ENCODE results near the gene ABAT.

Gene ABAT

DNA sequence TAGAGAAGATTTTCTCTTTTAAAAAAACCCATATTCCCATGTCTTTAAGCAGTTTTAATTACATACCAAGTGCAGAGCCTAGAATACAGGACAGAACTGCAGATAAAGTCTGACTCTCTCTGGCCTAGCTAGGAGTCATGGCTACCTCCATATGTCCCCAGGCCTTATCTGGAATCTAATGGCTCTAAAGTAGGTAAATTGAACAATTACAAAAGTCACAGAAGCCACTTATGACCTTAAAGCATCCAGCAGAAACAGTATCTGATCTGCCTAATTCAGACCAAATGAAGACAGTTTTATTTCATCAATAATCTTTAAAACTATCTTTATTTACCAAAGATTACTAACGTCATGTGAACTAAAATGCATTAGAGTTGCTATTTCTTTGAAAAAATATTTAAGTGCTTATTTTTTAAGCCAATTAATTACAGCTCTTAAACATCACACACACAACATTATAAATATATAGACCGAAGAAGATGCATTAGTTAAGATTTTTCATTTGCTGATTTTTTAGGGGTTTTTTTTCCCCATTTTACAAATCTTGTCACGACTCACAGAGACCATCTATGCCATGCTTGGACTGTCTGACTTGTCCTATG is 152.0 kb downstream of the ABAT start:
- no peak for DNase-seq

- no peak for DNase-seq
Observed at GRCh38 chr16:8828541-8829165, 154.2 kb downstream of the ABAT start.

DNA sequence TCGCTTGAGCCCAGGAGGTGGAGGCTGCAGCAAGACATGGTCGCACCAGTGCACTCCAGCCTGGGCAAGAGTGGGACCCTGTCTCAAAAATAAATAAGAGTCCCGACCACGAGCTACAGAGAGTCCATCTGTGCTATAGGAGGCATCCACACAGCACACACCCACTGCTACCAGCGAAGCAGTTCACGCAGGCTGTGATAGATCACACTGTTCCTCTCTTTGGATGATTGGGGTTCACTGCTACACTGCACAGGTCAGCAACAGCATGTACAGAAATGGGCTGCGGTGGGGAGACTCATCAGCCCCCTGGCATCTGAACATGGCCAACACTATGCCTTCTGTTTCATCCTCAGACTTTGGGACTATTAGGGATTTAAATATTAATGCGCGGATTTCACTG is 157.0 kb downstream of the ABAT start:
- DNase-seq = no peak

GRCh38 chr16:8831871-8832716 is 157.7 kb downstream of the ABAT start:
- no peak for DNase-seq

DNA sequence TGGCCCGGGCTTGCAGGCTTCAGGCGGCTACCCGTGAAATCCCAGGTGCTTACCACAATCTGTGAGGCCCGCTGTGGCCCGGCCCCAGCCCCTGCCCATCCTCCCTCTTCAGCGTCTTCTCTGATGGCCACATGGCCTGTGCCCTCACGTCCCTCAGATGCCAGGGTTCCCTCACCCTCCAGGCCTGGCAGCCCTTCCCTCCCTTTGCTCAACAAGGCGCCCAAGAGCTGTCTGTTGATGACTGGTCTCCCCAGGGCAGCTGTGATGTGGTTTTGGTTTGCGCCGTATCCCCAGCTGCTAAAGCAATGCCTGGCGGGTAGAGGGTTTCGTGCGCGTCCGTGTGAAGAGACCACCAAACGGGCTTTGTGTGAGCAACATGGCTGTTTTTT is 158.3 kb downstream of the ABAT start:
- no peak for DNase-seq
